ENCODE results near the gene LRMDA.

GRCh38 chr10:76301950-76302349, 870.5 kb downstream of the LRMDA start:
- TF ChIP-seq CTCF (IDR thresholded peaks at IDR 0.05): peak; percentile 32
- TF ChIP-seq EZH2phosphoT487 (IDR thresholded peaks at IDR 0.05): no peak
- TF ChIP-seq EZH2 (IDR thresholded peaks at IDR 0.05): no peak

Data from neural progenitor cell (in vitro differentiated cells).